ENCODE measurements around the gene GPR15. TPM values are rescaled to one million over a fixed set of nuclear protein-coding genes. Genes with fewer than 3 reads are reported as not detected.

GPR15 gene
- total RNA-seq, 1 experiment from 2014 or later: not detected

- Histone ChIP-seq H3K4me2 (peak overlapping the region; percentile 68), H3F3A (ENCODE audit: insufficient read depth, low read depth) (peaks cover 44% of the 10 kb centered on the region)
These were observed 19.2 kb upstream of the GPR15 start for GRCh38 chr3:98512576-98512975.

GRCh38 chr3:98513091-98513511 is 18.7 kb upstream of the GPR15 start:
- no peaks in the 10 kb centered on the region for H4K20me1 ChIP-seq (ENCODE audit: insufficient read depth)
- H3K27me3 ChIP-seq (ENCODE audit: insufficient read depth, low read depth): no peaks in the 10 kb centered on the region
- POLR2A ChIA-PET (ENCODE audit: unreplicated experiment): interaction anchor here (0.6 to 0.7 kb wide), 2 partner anchors 9 to 433 kb away, joined by 5 to 6 read pairs; partner anchors contain the start of gene CLDND1
- BruUV-seq (replicated peaks): no TSS peak
- TF ChIP-seq CTCF (conservative IDR thresholded peaks at IDR 0.05) (no peak), EZH2 (IDR thresholded peaks at IDR 0.05; ENCODE audit: low read depth) (no peak)
- H3K4me2 ChIP-seq: peak overlapping the region; percentile 68
- no peaks in the 10 kb centered on the region for H3K9me2 ChIP-seq (ENCODE audit: insufficient read depth)
- DNase-seq: peak; percentile 81 to 100
- intact Hi-C loops (cut with micrococcal nuclease; ENCODE audit: unreplicated experiment): loop anchor here (1.0 to 10.0 kb wide), 5 partner anchors 9 to 538 kb away; partner anchors contain the start of genes CLDND1, DCBLD2 and RIOX2
- H3K4me3 ChIP-seq: 0 out of 2 replicates have a peak overlapping the region, but pooled peaks have one; percentile 19
- peaks cover 5% of the 10 kb centered on the region; the same call in 1 of the 2 replicates for H3K9me3 ChIP-seq (ENCODE audit: insufficient read depth, low read depth)
- H3K36me3 ChIP-seq (ENCODE audit: low read depth): peaks cover 34% of the 10 kb centered on the region
- no peak overlapping the region for H2AFZ ChIP-seq
- H3F3A ChIP-seq (ENCODE audit: insufficient read depth, low read depth): peaks cover 44% of the 10 kb centered on the region
- peaks cover 12% of the 10 kb centered on the region for H3K79me2 ChIP-seq (ENCODE audit: low read depth)
- CTCF ChIA-PET: interaction anchor here (0.7 kb wide), 1 partner anchor 924 kb away, joined by 3 read pairs; no protein-coding TSS in a partner anchor
- H3K27ac ChIP-seq: peak overlapping the region; percentile 87
- peaks cover 50% of the 10 kb centered on the region for H3K4me1 ChIP-seq (replicated peaks; ENCODE audit: insufficient read depth)

More at GRCh38 chr3:98512576-98512975, 19.2 kb upstream of the GPR15 start:
- no peak for TF ChIP-seq CTCF (conservative IDR thresholded peaks at IDR 0.05)
- TF ChIP-seq EZH2 (IDR thresholded peaks at IDR 0.05; ENCODE audit: low read depth): no peak
- H3K79me2 ChIP-seq (ENCODE audit: low read depth): peaks cover 7% of the 10 kb centered on the region; the same call in 1 of the 2 replicates
- no TSS peak for BruUV-seq (replicated peaks)
- H3K4me1 ChIP-seq (replicated peaks; ENCODE audit: insufficient read depth): peaks cover 50% of the 10 kb centered on the region
- H3K4me3 ChIP-seq: peak overlapping the region; percentile 19
- H4K20me1 ChIP-seq (ENCODE audit: insufficient read depth): no peaks in the 10 kb centered on the region
- POLR2A ChIA-PET (ENCODE audit: unreplicated experiment): interaction anchor here (0.7 kb wide), 1 partner anchor 29 kb away, joined by 4 read pairs; no protein-coding TSS in a partner anchor
- peaks cover 5% of the 10 kb centered on the region; the same call in 1 of the 2 replicates for H3K9me3 ChIP-seq (ENCODE audit: insufficient read depth, low read depth)
- H2AFZ ChIP-seq: peak overlapping the region; percentile 19
- H3K36me3 ChIP-seq (ENCODE audit: low read depth): peaks cover 28% of the 10 kb centered on the region
- H3K27ac ChIP-seq: peak overlapping the region; percentile 87
- CTCF ChIA-PET: interaction anchor here (0.7 kb wide), 1 partner anchor 923 kb away, joined by 3 read pairs; no protein-coding TSS in a partner anchor
- peak; percentile 31 to 80 for DNase-seq
- H3K27me3 ChIP-seq (ENCODE audit: insufficient read depth, low read depth): no peaks in the 10 kb centered on the region
- no peaks in the 10 kb centered on the region for H3K9me2 ChIP-seq (ENCODE audit: insufficient read depth)
- intact Hi-C loops (cut with micrococcal nuclease; ENCODE audit: unreplicated experiment): loop anchor here (5.0 to 10.0 kb wide), 3 partner anchors 390 to 538 kb away; partner anchors contain the start of genes DCBLD2 and RIOX2

- no peaks in the 10 kb centered on the region for H4K20me1 ChIP-seq (ENCODE audit: insufficient read depth)
- no peak for TF ChIP-seq EZH2 (IDR thresholded peaks at IDR 0.05; ENCODE audit: low read depth)
- no peak for TF ChIP-seq CTCF (conservative IDR thresholded peaks at IDR 0.05)
- no peaks in the 10 kb centered on the region for H3K9me2 ChIP-seq (ENCODE audit: insufficient read depth)
- H2AFZ ChIP-seq: no peak overlapping the region
- peaks cover 50% of the 10 kb centered on the region for H3K4me1 ChIP-seq (replicated peaks; ENCODE audit: insufficient read depth)
- peaks cover 40% of the 10 kb centered on the region for H3K36me3 ChIP-seq (ENCODE audit: low read depth)
- no TSS peak for BruUV-seq (replicated peaks)
- no peak for DNase-seq
- intact Hi-C loops (cut with micrococcal nuclease; ENCODE audit: unreplicated experiment): loop anchor here (1.0 to 10.0 kb wide), 5 partner anchors 9 to 539 kb away; partner anchors contain the start of genes CLDND1, DCBLD2 and RIOX2
- H3K4me2 ChIP-seq: peak overlapping the region; percentile 42
- POLR2A ChIA-PET (ENCODE audit: unreplicated experiment): interaction anchor here (0.6 kb wide), 1 partner anchor 432 kb away, joined by 5 read pairs; no protein-coding TSS in a partner anchor
- peaks cover 19% of the 10 kb centered on the region for H3K79me2 ChIP-seq (ENCODE audit: low read depth)
- peaks cover 44% of the 10 kb centered on the region for H3F3A ChIP-seq (ENCODE audit: insufficient read depth, low read depth)
- H3K27ac ChIP-seq: peak overlapping the region; percentile 87
- no peaks in the 10 kb centered on the region for H3K27me3 ChIP-seq (ENCODE audit: insufficient read depth, low read depth)
- H3K4me3 ChIP-seq: no peak overlapping the region
- CTCF ChIA-PET: no interaction called here
- H3K9me3 ChIP-seq (ENCODE audit: insufficient read depth, low read depth): peaks cover 5% of the 10 kb centered on the region; the same call in 1 of the 2 replicates
These were observed 18.0 kb upstream of the GPR15 start for GRCh38 chr3:98513736-98514135.

Measured in PC-9 (cell line).